HepG2 (cell line): Measurements from ENCODE around the gene SMOC1. TPM values are rescaled to one million over a fixed set of nuclear protein-coding genes. Genes with fewer than 3 reads are reported as not detected.

ENCODE experiments used
- ARID4A ChIP-seq: sonication (generic); formaldehyde crosslinking; IDR thresholded peaks from 2 replicates; pipeline ENCODE4 v1.5.0; 2020; ENCODE audit warnings: mild to moderate bottlenecking, missing genetic modification reagents, borderline replicate concordance
- ASH2L ChIP-seq: fragments of 300-600, 200-600 bp; sonication (generic); IDR thresholded peaks from 2 replicates; pipeline ENCODE4 v1.7.0; 2017; ENCODE audit warnings: low read depth, mild to moderate bottlenecking, moderate library complexity, mixed read lengths, low read length; ENCODE audit not compliant: insufficient read length
- HNF4G ChIP-seq, 2 experiments: sonication (generic) in 1 of 2; formaldehyde crosslinking in 1 of 2; IDR thresholded peaks; 2 replicates each; pipeline versions ENCODE4 v1.4.0 to v1.6.1; 2011 to 2020; ENCODE audit warnings: borderline replicate concordance in 2 of 2, low read depth in 2 of 2, mild to moderate bottlenecking in 2 of 2, low read length in 1 of 2, missing genetic modification reagents in 1 of 2, moderate library complexity in 1 of 2
- NCOA1 ChIP-seq: sonication (generic); formaldehyde crosslinking; IDR thresholded peaks from 2 replicates; pipeline ENCODE4 v1.9.0; 2021; ENCODE audit warnings: missing genetic modification reagents
- NCOR1 ChIP-seq: fragments of 200-600 bp; sonication (generic); IDR thresholded peaks from 2 replicates; pipeline ENCODE4 v1.7.0; 2017; ENCODE audit warnings: antibody characterized with exemption, low read length, borderline replicate concordance
- NKX3-1 ChIP-seq: sonication (generic); formaldehyde crosslinking; IDR thresholded peaks from 2 replicates; pipeline ENCODE4 v1.5.0; 2020; ENCODE audit warnings: missing genetic modification reagents
- NR2F2 ChIP-seq: IDR thresholded peaks from 2 replicates; pipeline ENCODE4 v1.6.1; 2012; ENCODE audit warnings: low read depth, inconsistent platforms, borderline replicate concordance
- SOX5 ChIP-seq: IDR thresholded peaks from 2 replicates; pipeline ENCODE4 v1.6.1; 2016; ENCODE audit warnings: borderline replicate concordance
- ZBTB7A ChIP-seq: sonication (generic); formaldehyde crosslinking; IDR thresholded peaks from 2 replicates; pipeline ENCODE4 v1.8.0; 2022; ENCODE audit warnings: mild to moderate bottlenecking, missing genetic modification reagents
- ZBTB7B ChIP-seq: sonication (generic); formaldehyde crosslinking; IDR thresholded peaks from 2 replicates; pipeline ENCODE4 v1.4.0; 2020; ENCODE audit warnings: missing genetic modification reagents
- ZFP36L1 ChIP-seq: sonication (generic); formaldehyde crosslinking; IDR thresholded peaks from 2 replicates; pipeline ENCODE4 v1.8.0; 2022; ENCODE audit warnings: mild to moderate bottlenecking, missing genetic modification reagents, moderate library complexity
- ZNF580 ChIP-seq: IDR thresholded peaks from 2 replicates; pipeline ENCODE4 v1.6.1; 2016; ENCODE audit warnings: low read depth, borderline replicate concordance
- ZNF644 ChIP-seq: IDR thresholded peaks from 2 replicates; pipeline ENCODE4 v1.6.1; 2016; ENCODE audit warnings: low read depth
- ZNF710 ChIP-seq: sonication (generic); formaldehyde crosslinking; IDR thresholded peaks from 2 replicates; pipeline ENCODE4 v1.5.0; 2020; ENCODE audit warnings: mild to moderate bottlenecking, missing genetic modification reagents, borderline replicate concordance
- ZNF878 ChIP-seq: sonication (generic); formaldehyde crosslinking; IDR thresholded peaks from 2 replicates; pipeline ENCODE4 v1.8.1; 2023; ENCODE audit warnings: mild to moderate bottlenecking, missing genetic modification reagents, moderate library complexity
- ZSCAN9 ChIP-seq: IDR thresholded peaks from 2 replicates; pipeline ENCODE4 v1.6.1; 2016; ENCODE audit warnings: borderline replicate concordance
- polyA plus RNA-seq, 8 experiments: library from polyadenylated mRNA; depleted of rRNA in 3 of 8; stranded (reverse) in 7 of 8; unstranded in 1 of 8; fragments of >200 nt; fragmentation: Illumina TruSeq in 4 of 8; extraction: Trizol in 4 of 8; gene quantifications; 2 replicates each; pipeline versions ENCODE4 v1.2.1 to v1.2.3, GENCODE V29; 2011 to 2016; ENCODE audit warnings: low read depth in 4 of 8, missing spikeins in 1 of 8, mixed read lengths in 1 of 8; ENCODE audit not compliant: insufficient read depth in 1 of 8
- total RNA-seq, 5 experiments: library from RNA; depleted of rRNA; stranded (reverse); fragments of >200 nt; fragmentation: Illumina TruSeq; extraction: Trizol; gene quantifications; 2 replicates each; pipeline ENCODE4 v1.2.3, GENCODE V29; 2016; ENCODE audit warnings: low read depth in 1 of 5
- TF ChIP-seq, protein P1 (sequence below): sonication (generic); formaldehyde crosslinking; IDR thresholded peaks from 2 replicates; pipeline ENCODE4 v1.4.0; 2020; ENCODE audit warnings: mild to moderate bottlenecking, missing genetic modification reagents
- TF ChIP-seq, protein P2 (sequence below): sonication (generic); formaldehyde crosslinking; IDR thresholded peaks from 2 replicates; pipeline ENCODE4 v1.4.0; 2020; ENCODE audit warnings: mild to moderate bottlenecking, missing genetic modification reagents
- TF ChIP-seq, protein P3 (sequence below): IDR thresholded peaks from 2 replicates; pipeline ENCODE4 v1.6.1; 2016; ENCODE audit warnings: control low read depth

Gene SMOC1
- total and polyA plus RNA-seq, 2 of the 13 experiments (the other 11 are each of a cell fraction or from before 2014, with no cell fraction given) = 17.8 to 35.6 TPM

DNA sequence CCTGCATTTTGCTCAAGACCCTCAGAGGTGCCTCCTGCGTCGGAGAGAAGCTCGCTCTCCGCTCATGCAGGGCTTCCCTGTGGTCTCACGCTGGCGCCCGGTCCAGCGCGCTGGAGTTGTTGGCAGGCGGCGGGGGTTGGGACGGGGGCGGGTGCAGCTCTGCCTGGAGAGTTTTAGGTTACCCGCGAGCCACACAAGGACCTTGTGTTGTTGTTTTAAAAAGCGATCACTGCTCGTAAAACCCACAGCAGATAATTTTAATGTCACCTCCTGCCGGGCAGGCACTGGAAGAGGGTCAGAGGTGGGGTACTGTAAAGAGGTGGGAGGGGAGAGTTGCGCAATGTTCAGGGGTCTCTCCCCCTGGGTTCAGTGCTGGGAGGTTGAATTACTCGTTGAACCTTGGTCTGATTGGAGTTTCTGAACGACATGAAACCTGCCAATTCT lies 850 bp downstream of the SMOC1 start (continued):
- TF ChIP-seq ARID4A (CRISPR knock-in tag) = 0 out of 2 replicates have a peak, but pooled peaks have one; percentile 19
- TF ChIP-seq ZNF644 (CRISPR knock-in tag) = 0 out of 2 replicates have a peak, but pooled peaks have one; percentile 22
- TF ChIP-seq, protein P1, sequence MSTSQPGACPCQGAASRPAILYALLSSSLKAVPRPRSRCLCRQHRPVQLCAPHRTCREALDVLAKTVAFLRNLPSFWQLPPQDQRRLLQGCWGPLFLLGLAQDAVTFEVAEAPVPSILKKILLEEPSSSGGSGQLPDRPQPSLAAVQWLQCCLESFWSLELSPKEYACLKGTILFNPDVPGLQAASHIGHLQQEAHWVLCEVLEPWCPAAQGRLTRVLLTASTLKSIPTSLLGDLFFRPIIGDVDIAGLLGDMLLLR (CRISPR knock-in tag) = 0 out of 2 replicates have a peak, but pooled peaks have one; percentile 32
- TF ChIP-seq NCOR1 = peak; percentile 37; the same call in 1 of the 2 replicates
- TF ChIP-seq ZFP36L1 = 0 out of 2 replicates have a peak, but pooled peaks have one; percentile 41
- peak; percentile 64; the same call in 1 of the 2 replicates for TF ChIP-seq NR2F2
- TF ChIP-seq ZSCAN9 (CRISPR knock-in tag) = 0 out of 2 replicates have a peak, but pooled peaks have one; percentile 39
- peak; percentile 11 for TF ChIP-seq ASH2L
- TF ChIP-seq, protein P2, sequence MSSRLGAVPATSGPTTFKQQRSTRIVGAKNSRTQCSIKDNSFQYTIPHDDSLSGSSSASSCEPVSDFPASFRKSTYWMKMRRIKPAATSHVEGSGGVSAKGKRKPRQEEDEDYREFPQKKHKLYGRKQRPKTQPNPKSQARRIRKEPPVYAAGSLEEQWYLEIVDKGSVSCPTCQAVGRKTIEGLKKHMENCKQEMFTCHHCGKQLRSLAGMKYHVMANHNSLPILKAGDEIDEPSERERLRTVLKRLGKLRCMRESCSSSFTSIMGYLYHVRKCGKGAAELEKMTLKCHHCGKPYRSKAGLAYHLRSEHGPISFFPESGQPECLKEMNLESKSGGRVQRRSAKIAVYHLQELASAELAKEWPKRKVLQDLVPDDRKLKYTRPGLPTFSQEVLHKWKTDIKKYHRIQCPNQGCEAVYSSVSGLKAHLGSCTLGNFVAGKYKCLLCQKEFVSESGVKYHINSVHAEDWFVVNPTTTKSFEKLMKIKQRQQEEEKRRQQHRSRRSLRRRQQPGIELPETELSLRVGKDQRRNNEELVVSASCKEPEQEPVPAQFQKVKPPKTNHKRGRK = no peak
- TF ChIP-seq ZBTB7B (CRISPR knock-in tag) = peak; percentile 99
- no peak for TF ChIP-seq NKX3-1 (CRISPR knock-in tag)
- TF ChIP-seq SOX5 = peak; percentile 49; the same call in 1 of the 2 replicates
- 0 out of 2 replicates have a peak, but pooled peaks have one; percentile 21 for TF ChIP-seq ZNF580
- TF ChIP-seq, protein P3, sequence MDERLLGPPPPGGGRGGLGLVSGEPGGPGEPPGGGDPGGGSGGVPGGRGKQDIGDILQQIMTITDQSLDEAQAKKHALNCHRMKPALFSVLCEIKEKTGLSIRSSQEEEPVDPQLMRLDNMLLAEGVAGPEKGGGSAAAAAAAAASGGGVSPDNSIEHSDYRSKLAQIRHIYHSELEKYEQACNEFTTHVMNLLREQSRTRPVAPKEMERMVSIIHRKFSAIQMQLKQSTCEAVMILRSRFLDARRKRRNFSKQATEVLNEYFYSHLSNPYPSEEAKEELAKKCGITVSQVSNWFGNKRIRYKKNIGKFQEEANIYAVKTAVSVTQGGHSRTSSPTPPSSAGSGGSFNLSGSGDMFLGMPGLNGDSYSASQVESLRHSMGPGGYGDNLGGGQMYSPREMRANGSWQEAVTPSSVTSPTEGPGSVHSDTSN (CRISPR knock-in tag) = no peak
- 0 out of 2 replicates have a peak, but pooled peaks have one; percentile 45 for TF ChIP-seq ZNF710 (CRISPR knock-in tag)
- 0 out of 2 replicates have a peak, but pooled peaks have one; percentile 42 for TF ChIP-seq ZNF878 (CRISPR knock-in tag)
- TF ChIP-seq HNF4G (IDR thresholded peaks at IDR 0.05; ENCODE audit: borderline replicate concordance, low read depth, low read length) = peak; percentile 70
- no peak for TF ChIP-seq HNF4G (CRISPR knock-in tag; IDR thresholded peaks at IDR 0.05; ENCODE audit: borderline replicate concordance, low read depth)
- 0 out of 2 replicates have a peak, but pooled peaks have one; percentile 32 for TF ChIP-seq NCOA1 (CRISPR knock-in tag)
- TF ChIP-seq ZBTB7A (CRISPR knock-in tag) = peak; percentile 96
